K562 (cell line): Measurements from ENCODE around the gene TMEM181. TPM values are rescaled to one million over a fixed set of nuclear protein-coding genes. Genes with fewer than 3 reads are reported as not detected.

Source experiments
- ATAC-seq: fragments of 200-7000 bp; cut with Tn5 transposase; 3 replicates; pipeline ENCODE4 v1.9.1; 2020; ENCODE audit warnings: moderate library complexity
- BruUV-seq: library from RNA; stranded (reverse); fragments of 400-500 nt; replicated peaks from 2 replicates; lab custom pipeline; 2021; lab: Mats Ljungman, UMichigan
- CTCF ChIA-PET: fragments of 300-600 bp; formaldehyde crosslinking; extraction: SDS; loops from one replicate; lab custom pipeline; 2021; ENCODE audit warnings: low intra/inter-chr PET ratio; lab: Yijun Ruan, JAX
- POLR2A ChIA-PET: fragments of 300-600, 350-650 bp; sonication (Branson Sonifier 250); formaldehyde crosslinking; extraction: SDS; loops from one replicate; lab custom pipeline; 2021; ENCODE audit warnings: antibody characterized with exemption, inconsistent platforms; lab: Yijun Ruan, JAX
- DNase-seq, 4 experiments: peaks; one replicate each; pipeline versions ENCODE4 v3.0.0 to v3.0.0-alpha.2; 2011 to 2018; ENCODE audit warnings: low spot score in 3 of 4, mixed read lengths in 3 of 4; ENCODE audit errors: extremely low read depth in 1 of 4
- FAIRE-seq: peaks from 2 replicates; lab custom pipeline; 2011; peaks lifted over from hg19 to GRCh38; lab: Jason Lieb, UNC
- H2AFZ ChIP-seq: 2 replicates; pipeline ENCODE4 v1.6.0; 2011; ENCODE audit warnings: low read depth, low read length, control low read depth, inconsistent platforms
- H3K27ac ChIP-seq: fragments of 200-600 bp; 3 replicates; pipeline ENCODE4 v1.8.0; 2011; ENCODE audit warnings: low read depth, mild to moderate bottlenecking, control low read depth, inconsistent platforms, low read length, moderate library complexity, mixed read lengths; ENCODE audit errors: extremely low read depth
- H3K27me3 ChIP-seq, 2 experiments: fragments of 300-600 bp in 1 of 2; 2 replicates in 1 of 2; 3 replicates in 1 of 2; pipeline versions ENCODE4 v1.6.0 to v1.8.0; 2011; ENCODE audit warnings: inconsistent platforms in 2 of 2, low read length in 2 of 2, mild to moderate bottlenecking in 1 of 2, mixed read lengths in 1 of 2, moderate library complexity in 1 of 2; ENCODE audit not compliant: control insufficient read depth in 2 of 2, insufficient read depth in 2 of 2
- H3K36me3 ChIP-seq: fragments of 300-600 bp; 3 replicates; pipeline ENCODE4 v1.8.0; 2011; ENCODE audit warnings: mild to moderate bottlenecking, low read length, inconsistent platforms; ENCODE audit not compliant: control insufficient read depth, insufficient read depth
- H3K4me1 ChIP-seq, 2 experiments: fragments of 200-600 bp in 1 of 2; replicated peaks in 1 of 2; 2 replicates in 1 of 2; 3 replicates in 1 of 2; pipeline versions ENCODE4 v1.5.1 to v1.8.0; 2011; ENCODE audit warnings: inconsistent platforms in 2 of 2, low read length in 2 of 2, mild to moderate bottlenecking in 1 of 2, mixed read lengths in 1 of 2, moderate library complexity in 1 of 2; ENCODE audit not compliant: control insufficient read depth in 2 of 2, insufficient read depth in 2 of 2
- H3K4me2 ChIP-seq: 2 replicates; pipeline ENCODE4 v1.6.1; 2011; ENCODE audit warnings: low read length, control low read depth, inconsistent platforms, mixed read lengths; ENCODE audit not compliant: insufficient read depth
- H3K4me3 ChIP-seq: fragments of 200-600 bp; sonication (generic), shearing (Covaris generic); 2 replicates; pipeline ENCODE4 v1.5.1; 2016; ENCODE audit warnings: control low read depth, inconsistent platforms
- H3K79me2 ChIP-seq: fragments of 200-600 bp; 3 replicates; pipeline ENCODE4 v1.8.0; 2011; ENCODE audit warnings: low read length, inconsistent platforms; ENCODE audit not compliant: control insufficient read depth, insufficient read depth
- H3K9ac ChIP-seq, 2 experiments: 2 replicates each; pipeline versions ENCODE4 v1.6.0 to v1.6.1; 2011; ENCODE audit warnings: low read depth in 2 of 2, low read length in 2 of 2, control low read depth in 1 of 2, inconsistent platforms in 1 of 2, mild to moderate bottlenecking in 1 of 2, mixed read lengths in 1 of 2; ENCODE audit not compliant: insufficient read depth in 1 of 2
- H3K9me1 ChIP-seq: one replicate; pipeline ENCODE4 v1.6.0; 2011; ENCODE audit warnings: inconsistent platforms, mild to moderate bottlenecking, low read length, moderate library complexity; ENCODE audit not compliant: control insufficient read depth, insufficient read depth
- H3K9me3 ChIP-seq: replicated peaks from 2 replicates; pipeline ENCODE4 v1.5.1; 2011; ENCODE audit warnings: low read depth, low read length, inconsistent platforms; ENCODE audit not compliant: control insufficient read depth, insufficient read depth
- H4K20me1 ChIP-seq: replicated peaks from 2 replicates; pipeline ENCODE4 v1.6.1; 2011; ENCODE audit warnings: low read length, inconsistent platforms, mixed read lengths; ENCODE audit not compliant: control insufficient read depth, insufficient read depth
- ARID4B ChIP-seq: sonication (generic); formaldehyde crosslinking; IDR thresholded peaks from 2 replicates; pipeline ENCODE4 v1.8.0; 2022; ENCODE audit warnings: mild to moderate bottlenecking, missing genetic modification reagents
- ATF4 ChIP-seq: fragments of 450-650 bp; formaldehyde crosslinking; IDR thresholded peaks from 2 replicates; pipeline ENCODE4 v1.4.0; 2022; ENCODE audit warnings: mild to moderate bottlenecking, moderate library complexity
- E2F1 ChIP-seq: sonication (generic); formaldehyde crosslinking; IDR thresholded peaks from 2 replicates; pipeline ENCODE4 v1.8.1; 2023; ENCODE audit warnings: mild to moderate bottlenecking, missing genetic modification reagents, moderate library complexity
- GABPB2 ChIP-seq: fragments of 250-450 bp; sonication (Bioruptor Pico); conservative IDR thresholded peaks from 2 replicates; pipeline ENCODE4 v1.5.1; 2021; ENCODE audit warnings: mild to moderate bottlenecking
- MTA2 ChIP-seq: fragments of 450-650 bp; IDR thresholded peaks from 2 replicates; pipeline ENCODE4 v1.6.1; 2016; ENCODE audit warnings: low read depth
- ZNF263 ChIP-seq: sonication (generic); formaldehyde crosslinking; IDR thresholded peaks from 2 replicates; pipeline ENCODE4 v1.8.0; 2022; ENCODE audit warnings: mild to moderate bottlenecking, missing genetic modification reagents, borderline replicate concordance
- ZNF609 ChIP-seq: sonication (generic); formaldehyde crosslinking; IDR thresholded peaks from 2 replicates; pipeline ENCODE4 v1.8.1; 2023; ENCODE audit warnings: missing genetic modification reagents, mild to moderate bottlenecking, borderline replicate concordance
- ZNF699 ChIP-seq: fragments of 250-450 bp; sonication (Bioruptor Pico); IDR thresholded peaks from 2 replicates; pipeline ENCODE4 v1.8.0; 2021; ENCODE audit warnings: mild to moderate bottlenecking, moderate library complexity; ENCODE audit not compliant: insufficient replicate concordance
- WGBS: fragments of 100-300 bp; shearing (Covaris generic); methylation state at CpG from one replicate; pipeline ENCODE4 v1.1.6; 2016; ENCODE audit warnings: low coverage, mixed read lengths; ENCODE audit not compliant: insufficient coverage; ENCODE audit errors: missing lambda C conversion rate; 5-methylcytosine and 5-hydroxymethylcytosine counted together
- in situ Hi-C: fragments of 300-500 bp; cut with MboI; formaldehyde crosslinking; loops from 4 replicates; pipeline ENCODE4 v1.15.0; 2018; ENCODE audit warnings: inconsistent platforms, mixed read lengths
- intact Hi-C: fragments of 100-400 bp; cut with micrococcal nuclease; formaldehyde crosslinking; loops from 2 replicates; pipeline ENCODE4 v1.14.2; 2022
- polyA plus RNA-seq, 8 experiments: library from polyadenylated mRNA; depleted of rRNA in 4 of 8; stranded (reverse) in 5 of 8; unstranded in 3 of 8; fragments of >200 nt; fragmentation: Nextera tagmentation in 2 of 8; fragmentation: Illumina TruSeq in 1 of 8; extraction: Ambion mirVana in 2 of 8; extraction: Trizol in 1 of 8; gene quantifications; 2 replicates each; pipeline versions ENCODE4 v1.2.1 to v1.2.3, GENCODE V29; 2011 to 2014; ENCODE audit warnings: inconsistent platforms in 1 of 8, missing spikeins in 1 of 8
- total RNA-seq, 7 experiments: library from RNA; depleted of rRNA in 6 of 7; stranded (reverse); fragments of >200 nt in 6 of 7; fragmentation: Illumina TruSeq in 2 of 7; extraction: Trizol in 2 of 7; gene quantifications; 2 replicates each; pipeline versions ENCODE4 v1.2.1 to v1.2.3, GENCODE V29; 2011 to 2021; ENCODE audit warnings: low replicate concordance in 1 of 7

TMEM181 gene
- total and polyA plus RNA-seq, 9 of the 15 experiments (the other 6 are each of a cell fraction or from before 2014, with no cell fraction given), result 5.6 to 27.2 (median 19.9) TPM

- Histone ChIP-seq H4K20me1 (peaks cover 12% of the 10 kb centered on the region), H3K9me3 (no peaks in the 10 kb centered on the region), H3K4me1 (peaks cover 17 to 21% of the 10 kb centered on the region in 2 experiments), H2AFZ (no peak overlapping the region), H3K27ac (peak overlapping the region; percentile 51; the same call in 2 of the 3 replicates), H3K4me3 (no peak overlapping the region), H3K9ac (peak overlapping the region in 1 of 2 experiments; percentile 59; a peak in 2 of 4 replicates), H3K4me2 (peak overlapping the region; percentile 39), H3K27me3 (no peaks in the 10 kb centered on the region), H3K79me2 (no peaks in the 10 kb centered on the region), H3K9me1 (no peaks in the 10 kb centered on the region), H3K36me3 (peaks cover 93% of the 10 kb centered on the region)
- peak; percentile 97 for FAIRE-seq
- DNase-seq, result peak; percentile 80 to 90 (median 86)
- in situ Hi-C loops, result no loop called here
- POLR2A ChIA-PET, result interaction anchor here (1.0 kb wide), 2 partner anchors 13 to 16 kb away, joined by 3 to 4 read pairs; partner anchors contain the start of gene DYNLT1
- 31% methylated on average over 19 of the region's 19 CpGs for WGBS
- BruUV-seq, result no TSS peak
- intact Hi-C loops, result no loop called here
- peak; percentile 89 for ATAC-seq
- CTCF ChIA-PET, result no interaction called here
- no peak for TF ChIP-seq ATF4 (CRISPR knock-in tag)
- TF ChIP-seq ZNF263 (CRISPR knock-in tag), result no peak
- TF ChIP-seq ZNF699, result no peak
- no peak for TF ChIP-seq ZNF609
- peak; percentile 67 for TF ChIP-seq ARID4B (CRISPR knock-in tag)
- TF ChIP-seq MTA2, result no peak
- TF ChIP-seq GABPB2 (CRISPR knock-in tag), result no peak
- no peak for TF ChIP-seq E2F1 (CRISPR knock-in tag)
Measured at GRCh38 chr6:158631678-158632537, 72.0 kb downstream of the TMEM181 start.
